Naive thymus-derived CD4-positive, alpha-beta T cell (primary cell): ENCODE data around the gene RPP25. TPM values are rescaled to one million over a fixed set of nuclear protein-coding genes. Genes with fewer than 3 reads are reported as not detected.

Experiments
- polyA plus RNA-seq, 2 donors: library from polyadenylated mRNA; unstranded; fragments of 300-500 nt; fragmentation: Illumina TruSeq; gene quantifications; one replicate each; pipeline ENCODE4 v1.2.3, GENCODE V29; 2021
- total RNA-seq, 6 experiments: library from RNA in 5 of 6; stranded (reverse) in 5 of 6; gene quantifications; 1 replicate in 5 of 6; 2 replicates in 1 of 6; pipeline ENCODE4 v1.2.3 and lab custom pipeline; 2021 to 2026

RPP25 gene
- total and polyA plus RNA-seq, 7 experiments from 2014 or later: 0.95 to 5.8 (median 3.5) TPM

Other genes with a start within 250 kb of the RPP25 start
- gene CYP1A1, start 231.2 kb downstream of the RPP25 start, total RNA-seq: under 1 TPM in 1 of 5 experiments, not detected in 4; 0.63 TPM
- gene CYP1A1, start 231.2 kb downstream of the RPP25 start, polyA plus RNA-seq: not detected
- not detected for gene CYP1A2, start 207.9 kb downstream of the RPP25 start, total RNA-seq
- not detected for gene CYP1A2, start 207.9 kb downstream of the RPP25 start, polyA plus RNA-seq
- gene CSK, start 174.7 kb downstream of the RPP25 start, total RNA-seq: 100 to 1,000 TPM; 163 to 421 (median 228) TPM
- 100 to 1,000 TPM in 1 of 2 donors, 10 to 100 TPM in 1; 67.7 to 144 TPM for gene CSK, start 174.7 kb downstream of the RPP25 start, polyA plus RNA-seq
- 1 to 10 TPM in 4 of 5 experiments, under 1 TPM in 1; 0.35 to 2.4 (median 1.3) TPM for gene LMAN1L, start 143.9 kb downstream of the RPP25 start, total RNA-seq
- not detected for gene LMAN1L, start 143.9 kb downstream of the RPP25 start, polyA plus RNA-seq
- gene CPLX3, start 130.1 kb downstream of the RPP25 start, total RNA-seq: under 1 TPM in 2 of 5 experiments, not detected in 3; 0.27 to 0.60 TPM
- gene CPLX3, start 130.1 kb downstream of the RPP25 start, polyA plus RNA-seq: not detected
- gene ULK3, start 113.6 kb downstream of the RPP25 start, total RNA-seq: 100 to 1,000 TPM in 1 of 5 experiments, 10 to 100 TPM in 4; 53.2 to 106 (median 59.2) TPM
- 10 to 100 TPM; 15.4 to 32.8 TPM for gene ULK3, start 113.6 kb downstream of the RPP25 start, polyA plus RNA-seq
- gene SCAMP2, start 83.4 kb downstream of the RPP25 start, total RNA-seq: 100 to 1,000 TPM in 3 of 5 experiments, 10 to 100 TPM in 2; 78.9 to 130 (median 116) TPM
- 100 to 1,000 TPM; 131 to 141 TPM for gene SCAMP2, start 83.4 kb downstream of the RPP25 start, polyA plus RNA-seq
- 10 to 100 TPM; 34.0 to 97.8 (median 80.6) TPM for gene MPI, start 66.7 kb downstream of the RPP25 start, total RNA-seq
- gene MPI, start 66.7 kb downstream of the RPP25 start, polyA plus RNA-seq: 10 to 100 TPM; 92.5 to 98.3 TPM
- gene FAM219B, start 49.9 kb downstream of the RPP25 start, total RNA-seq: 100 to 1,000 TPM in 2 of 5 experiments, 10 to 100 TPM in 3; 40.5 to 111 (median 99.6) TPM
- gene FAM219B, start 49.9 kb downstream of the RPP25 start, polyA plus RNA-seq: 10 to 100 TPM; 20.2 to 27.7 TPM
- gene COX5A, start 18.7 kb downstream of the RPP25 start, total RNA-seq: 100 to 1,000 TPM in 1 of 5 experiments, 10 to 100 TPM in 4; 44.4 to 210 (median 59.2) TPM
- 100 to 1,000 TPM; 239 to 242 TPM for gene COX5A, start 18.7 kb downstream of the RPP25 start, polyA plus RNA-seq
- 1 to 10 TPM in 2 of 5 experiments, under 1 TPM in 3; 0.35 to 9.5 (median 0.87) TPM for gene SCAMP5, start 38.8 kb upstream of the RPP25 start, total RNA-seq
- gene SCAMP5, start 38.8 kb upstream of the RPP25 start, polyA plus RNA-seq: under 1 TPM; 0.06 to 0.15 TPM
- gene PPCDC, start 66.8 kb upstream of the RPP25 start, total RNA-seq: 10 to 100 TPM; 11.7 to 31.3 (median 17.1) TPM
- gene PPCDC, start 66.8 kb upstream of the RPP25 start, polyA plus RNA-seq: 10 to 100 TPM; 12.4 to 14.5 TPM
- gene C15orf39, start 245.1 kb upstream of the RPP25 start, total RNA-seq: 100 to 1,000 TPM in 1 of 5 experiments, 10 to 100 TPM in 4; 30.9 to 124 (median 50.5) TPM
- gene C15orf39, start 245.1 kb upstream of the RPP25 start, polyA plus RNA-seq: 1 to 10 TPM; 2.1 to 6.1 TPM